GM12878 (cell line): ENCODE results near the gene DIP2C.

Experiments used
- BMI1 ChIP-seq: fragments of 450-650 bp; IDR thresholded peaks from 2 replicates; pipeline ENCODE4 v1.6.1; 2016; ENCODE audit warnings: mild to moderate bottlenecking, moderate library complexity, borderline replicate concordance
- BRCA1 ChIP-seq: IDR thresholded peaks from 2 replicates; pipeline ENCODE4 v1.6.1; 2011; ENCODE audit warnings: low read depth, low read length, improper control_type of control experiment
- ESRRA ChIP-seq: IDR thresholded peaks from 2 replicates; pipeline ENCODE4 v1.6.1; 2012; ENCODE audit warnings: mild to moderate bottlenecking, low read length, improper control_type of control experiment
- EZH2 ChIP-seq: IDR thresholded peaks from 2 replicates; pipeline ENCODE4 v1.6.1; 2012; ENCODE audit warnings: low read depth, mild to moderate bottlenecking, control low read depth, inconsistent platforms, low read length, borderline replicate concordance; ENCODE audit not compliant: control insufficient read depth
- LARP7 ChIP-seq: fragments of 450-650 bp; IDR thresholded peaks from 2 replicates; pipeline ENCODE4 v1.6.1; 2017; ENCODE audit warnings: mild to moderate bottlenecking
- SP1 ChIP-seq: IDR thresholded peaks from one replicate; pipeline ENCODE4 v1.6.1; 2011; ENCODE audit warnings: low read depth, low read length
- SPI1 ChIP-seq: IDR thresholded peaks from 2 replicates; pipeline ENCODE4 v1.6.1; 2011; ENCODE audit warnings: low read depth, mild to moderate bottlenecking, low read length, moderate library complexity, borderline replicate concordance; ENCODE audit not compliant: insufficient read depth
- TBL1XR1 ChIP-seq: IDR thresholded peaks from 2 replicates; pipeline ENCODE4 v1.6.1; 2012; ENCODE audit warnings: low read depth, low read length, improper control_type of control experiment
- TF ChIP-seq, protein P1 (sequence below), 3 experiments: IDR thresholded peaks in 2 of 3; conservative IDR thresholded peaks in 1 of 3; 2 replicates each; pipeline ENCODE4 v1.5.1; 2011; ENCODE audit warnings: low read depth in 3 of 3, low read length in 3 of 3, mild to moderate bottlenecking in 3 of 3, control low read depth in 2 of 3, moderate library complexity in 2 of 3, inconsistent platforms in 1 of 3, mixed read lengths in 1 of 3; ENCODE audit not compliant: control insufficient read depth in 2 of 3, insufficient read depth in 1 of 3; ENCODE audit errors: extremely low read depth in 1 of 3
- TF ChIP-seq, protein P2 (sequence below): IDR thresholded peaks from 2 replicates; pipeline ENCODE4 v1.6.1; 2012; ENCODE audit warnings: low read depth, low read length, improper control_type of control experiment
- TF ChIP-seq, protein P3 (sequence below): IDR thresholded peaks from 2 replicates; pipeline ENCODE4 v1.6.1; 2012; ENCODE audit warnings: improper control_type of control experiment, low read depth, low read length; ENCODE audit not compliant: insufficient replicate concordance

DNA sequence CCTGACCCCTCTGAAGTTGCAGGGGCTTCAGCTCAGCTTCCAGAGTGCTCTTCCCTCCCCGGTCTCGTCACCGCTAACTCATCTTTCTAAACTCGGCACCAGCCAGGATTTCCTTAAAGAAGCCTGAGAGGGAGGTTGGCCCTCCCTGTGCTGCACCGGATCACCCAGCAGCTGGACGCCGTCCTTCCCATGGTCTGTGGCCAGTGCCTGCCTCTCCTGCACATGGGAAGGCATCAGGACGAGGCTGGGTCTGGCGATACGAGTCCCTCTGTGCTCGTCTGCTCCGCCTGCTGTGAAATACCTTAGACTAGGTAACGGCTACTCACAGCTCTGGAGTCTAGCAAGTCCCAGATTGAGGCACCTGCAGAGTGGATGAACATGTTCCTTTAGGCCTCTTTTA, 375.1 kb downstream of the DIP2C start:
- TF ChIP-seq, protein P1, sequence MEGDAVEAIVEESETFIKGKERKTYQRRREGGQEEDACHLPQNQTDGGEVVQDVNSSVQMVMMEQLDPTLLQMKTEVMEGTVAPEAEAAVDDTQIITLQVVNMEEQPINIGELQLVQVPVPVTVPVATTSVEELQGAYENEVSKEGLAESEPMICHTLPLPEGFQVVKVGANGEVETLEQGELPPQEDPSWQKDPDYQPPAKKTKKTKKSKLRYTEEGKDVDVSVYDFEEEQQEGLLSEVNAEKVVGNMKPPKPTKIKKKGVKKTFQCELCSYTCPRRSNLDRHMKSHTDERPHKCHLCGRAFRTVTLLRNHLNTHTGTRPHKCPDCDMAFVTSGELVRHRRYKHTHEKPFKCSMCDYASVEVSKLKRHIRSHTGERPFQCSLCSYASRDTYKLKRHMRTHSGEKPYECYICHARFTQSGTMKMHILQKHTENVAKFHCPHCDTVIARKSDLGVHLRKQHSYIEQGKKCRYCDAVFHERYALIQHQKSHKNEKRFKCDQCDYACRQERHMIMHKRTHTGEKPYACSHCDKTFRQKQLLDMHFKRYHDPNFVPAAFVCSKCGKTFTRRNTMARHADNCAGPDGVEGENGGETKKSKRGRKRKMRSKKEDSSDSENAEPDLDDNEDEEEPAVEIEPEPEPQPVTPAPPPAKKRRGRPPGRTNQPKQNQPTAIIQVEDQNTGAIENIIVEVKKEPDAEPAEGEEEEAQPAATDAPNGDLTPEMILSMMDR (IDR thresholded peaks at IDR 0.05 in 2 of 3, conservative IDR thresholded peaks at IDR 0.05 in 1 of 3; ENCODE audit: control insufficient read depth in 2 of 3, extremely low read depth in 1 of 3, insufficient read depth in 1 of 3, low read depth in 3 of 3, low read length in 3 of 3) = no peak
- TF ChIP-seq, protein P2, sequence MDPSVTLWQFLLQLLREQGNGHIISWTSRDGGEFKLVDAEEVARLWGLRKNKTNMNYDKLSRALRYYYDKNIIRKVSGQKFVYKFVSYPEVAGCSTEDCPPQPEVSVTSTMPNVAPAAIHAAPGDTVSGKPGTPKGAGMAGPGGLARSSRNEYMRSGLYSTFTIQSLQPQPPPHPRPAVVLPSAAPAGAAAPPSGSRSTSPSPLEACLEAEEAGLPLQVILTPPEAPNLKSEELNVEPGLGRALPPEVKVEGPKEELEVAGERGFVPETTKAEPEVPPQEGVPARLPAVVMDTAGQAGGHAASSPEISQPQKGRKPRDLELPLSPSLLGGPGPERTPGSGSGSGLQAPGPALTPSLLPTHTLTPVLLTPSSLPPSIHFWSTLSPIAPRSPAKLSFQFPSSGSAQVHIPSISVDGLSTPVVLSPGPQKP = no peak
- no peak for TF ChIP-seq SP1
- no peak for TF ChIP-seq ESRRA
- TF ChIP-seq LARP7 = no peak
- no peak for TF ChIP-seq TBL1XR1
- no peak for TF ChIP-seq EZH2
- TF ChIP-seq, protein P3, sequence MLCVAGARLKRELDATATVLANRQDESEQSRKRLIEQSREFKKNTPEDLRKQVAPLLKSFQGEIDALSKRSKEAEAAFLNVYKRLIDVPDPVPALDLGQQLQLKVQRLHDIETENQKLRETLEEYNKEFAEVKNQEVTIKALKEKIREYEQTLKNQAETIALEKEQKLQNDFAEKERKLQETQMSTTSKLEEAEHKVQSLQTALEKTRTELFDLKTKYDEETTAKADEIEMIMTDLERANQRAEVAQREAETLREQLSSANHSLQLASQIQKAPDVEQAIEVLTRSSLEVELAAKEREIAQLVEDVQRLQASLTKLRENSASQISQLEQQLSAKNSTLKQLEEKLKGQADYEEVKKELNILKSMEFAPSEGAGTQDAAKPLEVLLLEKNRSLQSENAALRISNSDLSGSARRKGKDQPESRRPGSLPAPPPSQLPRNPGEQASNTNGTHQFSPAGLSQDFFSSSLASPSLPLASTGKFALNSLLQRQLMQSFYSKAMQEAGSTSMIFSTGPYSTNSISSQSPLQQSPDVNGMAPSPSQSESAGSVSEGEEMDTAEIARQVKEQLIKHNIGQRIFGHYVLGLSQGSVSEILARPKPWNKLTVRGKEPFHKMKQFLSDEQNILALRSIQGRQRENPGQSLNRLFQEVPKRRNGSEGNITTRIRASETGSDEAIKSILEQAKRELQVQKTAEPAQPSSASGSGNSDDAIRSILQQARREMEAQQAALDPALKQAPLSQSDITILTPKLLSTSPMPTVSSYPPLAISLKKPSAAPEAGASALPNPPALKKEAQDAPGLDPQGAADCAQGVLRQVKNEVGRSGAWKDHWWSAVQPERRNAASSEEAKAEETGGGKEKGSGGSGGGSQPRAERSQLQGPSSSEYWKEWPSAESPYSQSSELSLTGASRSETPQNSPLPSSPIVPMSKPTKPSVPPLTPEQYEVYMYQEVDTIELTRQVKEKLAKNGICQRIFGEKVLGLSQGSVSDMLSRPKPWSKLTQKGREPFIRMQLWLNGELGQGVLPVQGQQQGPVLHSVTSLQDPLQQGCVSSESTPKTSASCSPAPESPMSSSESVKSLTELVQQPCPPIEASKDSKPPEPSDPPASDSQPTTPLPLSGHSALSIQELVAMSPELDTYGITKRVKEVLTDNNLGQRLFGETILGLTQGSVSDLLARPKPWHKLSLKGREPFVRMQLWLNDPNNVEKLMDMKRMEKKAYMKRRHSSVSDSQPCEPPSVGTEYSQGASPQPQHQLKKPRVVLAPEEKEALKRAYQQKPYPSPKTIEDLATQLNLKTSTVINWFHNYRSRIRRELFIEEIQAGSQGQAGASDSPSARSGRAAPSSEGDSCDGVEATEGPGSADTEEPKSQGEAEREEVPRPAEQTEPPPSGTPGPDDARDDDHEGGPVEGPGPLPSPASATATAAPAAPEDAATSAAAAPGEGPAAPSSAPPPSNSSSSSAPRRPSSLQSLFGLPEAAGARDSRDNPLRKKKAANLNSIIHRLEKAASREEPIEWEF = no peak
- TF ChIP-seq BMI1 = no peak
- no peak for TF ChIP-seq BRCA1
- TF ChIP-seq SPI1 = no peak
